ENCODE measurements around the gene ARAP2. TPM values are rescaled to one million over a fixed set of nuclear protein-coding genes. Genes with fewer than 3 reads are reported as not detected.
A peak's percentile ranks its signal among the peaks of the same experiment; 100 is the strongest.

The ARAP2 gene
- total RNA-seq, 3 donors from 2014 or later (not counting 1 experiment from before 2014, with no cell fraction given) = 199 to 295 (median 270) TPM

DNA sequence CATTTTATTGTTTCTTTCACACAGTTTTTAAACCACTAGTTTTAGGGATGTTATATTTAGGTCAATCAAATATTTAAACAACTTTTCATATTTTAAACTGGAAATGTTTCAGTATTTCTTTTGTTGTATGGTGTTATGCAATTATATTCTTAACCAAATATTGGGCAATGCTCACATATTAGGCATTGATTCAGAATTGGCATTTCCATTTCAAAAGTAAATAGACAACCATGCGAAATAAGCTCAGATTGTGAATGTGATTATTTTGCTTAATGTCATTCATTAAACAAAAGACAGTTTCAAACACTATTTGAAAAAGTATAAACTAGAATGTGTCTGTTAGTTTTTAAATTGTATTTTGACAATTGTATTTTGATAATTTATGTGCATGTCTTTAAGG lies 36.9 kb downstream of the ARAP2 start:
- no peak for DNase-seq
- no peaks in the 10 kb centered on the region for H3K27me3 Mint-ChIP-seq (ENCODE audit: low read depth in 2 of 2)
- H3K4me3 ChIP-seq (ENCODE audit: low read length) = no peak overlapping the region
- H3K36me3 ChIP-seq (ENCODE audit: control insufficient read depth, insufficient read depth, low read length) = peaks cover 36% of the 10 kb centered on the region
- H3K27ac Mint-ChIP-seq = peak overlapping the region in 1 of 2 donors; percentile 80
- H3K27me3 ChIP-seq (ENCODE audit: control insufficient read depth, insufficient read depth, low read length) = no peaks in the 10 kb centered on the region
- H3K9me3 ChIP-seq (ENCODE audit: control insufficient read depth, insufficient read depth, low read length) = no peaks in the 10 kb centered on the region
- no peak for ATAC-seq
- no peak overlapping the region for H3K27ac ChIP-seq (ENCODE audit: low read length)
- peaks cover 16% of the 10 kb centered on the region for H3K4me1 ChIP-seq (ENCODE audit: control insufficient read depth, insufficient read depth, low read length)
- peaks cover 57 to 58% of the 10 kb centered on the region in 2 donors for H3K4me1 Mint-ChIP-seq
- TF ChIP-seq, protein P1, sequence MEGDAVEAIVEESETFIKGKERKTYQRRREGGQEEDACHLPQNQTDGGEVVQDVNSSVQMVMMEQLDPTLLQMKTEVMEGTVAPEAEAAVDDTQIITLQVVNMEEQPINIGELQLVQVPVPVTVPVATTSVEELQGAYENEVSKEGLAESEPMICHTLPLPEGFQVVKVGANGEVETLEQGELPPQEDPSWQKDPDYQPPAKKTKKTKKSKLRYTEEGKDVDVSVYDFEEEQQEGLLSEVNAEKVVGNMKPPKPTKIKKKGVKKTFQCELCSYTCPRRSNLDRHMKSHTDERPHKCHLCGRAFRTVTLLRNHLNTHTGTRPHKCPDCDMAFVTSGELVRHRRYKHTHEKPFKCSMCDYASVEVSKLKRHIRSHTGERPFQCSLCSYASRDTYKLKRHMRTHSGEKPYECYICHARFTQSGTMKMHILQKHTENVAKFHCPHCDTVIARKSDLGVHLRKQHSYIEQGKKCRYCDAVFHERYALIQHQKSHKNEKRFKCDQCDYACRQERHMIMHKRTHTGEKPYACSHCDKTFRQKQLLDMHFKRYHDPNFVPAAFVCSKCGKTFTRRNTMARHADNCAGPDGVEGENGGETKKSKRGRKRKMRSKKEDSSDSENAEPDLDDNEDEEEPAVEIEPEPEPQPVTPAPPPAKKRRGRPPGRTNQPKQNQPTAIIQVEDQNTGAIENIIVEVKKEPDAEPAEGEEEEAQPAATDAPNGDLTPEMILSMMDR (IDR thresholded peaks at IDR 0.05) = no peak
- WGBS (ENCODE audit: insufficient coverage) = 100% methylated on average over 1 of the region's 1 CpG
- H3K4me3 Mint-ChIP-seq = no peak overlapping the region
- H3K36me3 Mint-ChIP-seq = no peaks in the 10 kb centered on the region
- H3K9me3 Mint-ChIP-seq = no peaks in the 10 kb centered on the region
- intact Hi-C loops (cut with micrococcal nuclease) = loop anchor here (5.0 kb wide), 1 partner anchor 35 kb away; the partner anchor contains the start of gene ARAP2

DNA sequence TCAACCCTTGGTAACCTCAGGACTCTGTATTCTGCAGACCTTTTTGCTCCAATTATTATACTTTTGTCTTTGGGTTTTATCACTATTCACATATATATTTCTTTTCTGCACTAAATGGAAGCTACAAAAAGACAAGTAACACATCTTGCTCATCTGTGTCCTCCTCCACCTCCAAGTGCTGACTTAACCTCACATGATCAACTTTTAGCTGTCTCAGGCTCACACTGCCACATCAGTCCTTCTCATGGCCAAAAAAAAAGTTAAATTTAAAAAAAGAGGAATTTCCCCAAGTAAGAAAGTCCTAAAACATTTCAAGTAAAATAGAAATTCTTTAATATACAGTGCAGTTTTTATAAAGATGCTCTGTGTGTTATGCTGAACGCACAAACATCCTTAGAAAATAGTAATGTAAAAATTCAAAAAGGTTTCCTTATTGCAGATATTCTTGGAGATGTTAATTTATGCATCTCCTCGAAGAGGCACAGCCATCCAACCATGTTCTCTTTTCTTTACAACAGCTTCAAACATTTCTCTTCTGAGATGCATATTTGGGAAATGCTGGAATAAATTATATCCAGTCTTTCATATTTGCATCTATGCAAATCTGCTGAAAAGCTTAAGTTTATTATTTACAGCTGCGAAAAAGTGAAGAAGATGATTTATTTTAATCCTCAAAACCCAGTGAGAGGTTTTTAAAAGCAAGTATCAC lies 37.6 kb downstream of the ARAP2 start:
- H3K4me3 ChIP-seq (ENCODE audit: low read length) = no peak overlapping the region
- ATAC-seq (no peak), DNase-seq (no peak)
- Mint-ChIP-seq H3K27ac (peak overlapping the region; percentile 7 to 74), H3K9me3 (no peaks in the 10 kb centered on the region), H3K27me3 (ENCODE audit: low read depth in 2 of 2) (no peaks in the 10 kb centered on the region), H3K4me3 (no peak overlapping the region), H3K36me3 (no peaks in the 10 kb centered on the region), H3K4me1 (peaks cover 58% of the 10 kb centered on the region in 2 donors)
- 100% methylated on average over 1 of the region's 3 CpGs for WGBS (ENCODE audit: insufficient coverage)
- H3K9me3 ChIP-seq (ENCODE audit: control insufficient read depth, insufficient read depth, low read length) = no peaks in the 10 kb centered on the region
- TF ChIP-seq, protein P1 (IDR thresholded peaks at IDR 0.05) = no peak
- peaks cover 16% of the 10 kb centered on the region for H3K4me1 ChIP-seq (ENCODE audit: control insufficient read depth, insufficient read depth, low read length)
- peaks cover 30% of the 10 kb centered on the region for H3K36me3 ChIP-seq (ENCODE audit: control insufficient read depth, insufficient read depth, low read length)
- H3K27ac ChIP-seq (ENCODE audit: low read length) = no peak overlapping the region
- no peaks in the 10 kb centered on the region for H3K27me3 ChIP-seq (ENCODE audit: control insufficient read depth, insufficient read depth, low read length)
- intact Hi-C loops (cut with micrococcal nuclease) = loop anchor here (5.0 kb wide), 1 partner anchor 36 kb away; the partner anchor contains the start of gene ARAP2

DNA sequence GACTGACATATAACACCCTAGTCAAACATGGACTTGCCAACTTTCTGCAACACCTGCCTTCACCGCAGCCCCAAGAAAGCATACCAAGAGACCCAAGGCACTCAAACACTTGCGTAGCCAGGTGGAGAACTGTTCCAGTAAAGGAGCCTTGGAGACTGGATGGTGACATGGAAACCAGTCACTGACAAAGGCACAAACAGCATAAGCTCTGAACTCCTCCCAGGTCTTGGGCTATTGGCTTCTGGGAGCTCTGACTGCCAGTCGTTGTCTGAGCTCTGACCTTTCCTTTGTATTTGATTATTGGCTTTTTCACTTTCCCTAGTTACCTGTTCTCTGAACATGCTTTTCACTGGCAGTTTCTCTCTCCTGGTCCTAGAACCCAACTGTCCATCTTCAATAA lies 38.3 kb downstream of the ARAP2 start:
- Mint-ChIP-seq H3K27me3 (ENCODE audit: low read depth in 2 of 2) (no peaks in the 10 kb centered on the region), H3K4me3 (no peak overlapping the region), H3K9me3 (no peaks in the 10 kb centered on the region), H3K27ac (peak overlapping the region; percentile 7 to 74), H3K36me3 (no peaks in the 10 kb centered on the region), H3K4me1 (peaks cover 56 to 63% of the 10 kb centered on the region in 2 donors)
- ATAC-seq (no peak), DNase-seq (no peak)
- H3K27me3 ChIP-seq (ENCODE audit: control insufficient read depth, insufficient read depth, low read length) = no peaks in the 10 kb centered on the region
- H3K4me3 ChIP-seq (ENCODE audit: low read length) = no peak overlapping the region
- peaks cover 16% of the 10 kb centered on the region for H3K4me1 ChIP-seq (ENCODE audit: control insufficient read depth, insufficient read depth, low read length)
- no peak overlapping the region for H3K27ac ChIP-seq (ENCODE audit: low read length)
- H3K9me3 ChIP-seq (ENCODE audit: control insufficient read depth, insufficient read depth, low read length) = no peaks in the 10 kb centered on the region
- intact Hi-C loops (cut with micrococcal nuclease) = loop anchor here (5.0 kb wide), 1 partner anchor 36 kb away; the partner anchor contains the start of gene ARAP2
- whole genome bisulfite sequencing (ENCODE audit: insufficient coverage) = 91% methylated on average over 3 of the region's 3 CpGs
- TF ChIP-seq, protein P1 (IDR thresholded peaks at IDR 0.05) = no peak
- H3K36me3 ChIP-seq (ENCODE audit: control insufficient read depth, insufficient read depth, low read length) = peaks cover 28% of the 10 kb centered on the region

All from natural killer cell (primary cell).